ENCODE measurements around the gene TAPBP. TPM values are rescaled to one million over a fixed set of nuclear protein-coding genes. Genes with fewer than 3 reads are reported as not detected.
"Not testable (repeated sequence)": the region's sequence is repeated elsewhere in the genome, so short reads cannot be mapped to it uniquely, and the experiment has no call there.

The TAPBP gene
- total RNA-seq, 1 donor from 2014 or later, result 16.2 TPM

DNA sequence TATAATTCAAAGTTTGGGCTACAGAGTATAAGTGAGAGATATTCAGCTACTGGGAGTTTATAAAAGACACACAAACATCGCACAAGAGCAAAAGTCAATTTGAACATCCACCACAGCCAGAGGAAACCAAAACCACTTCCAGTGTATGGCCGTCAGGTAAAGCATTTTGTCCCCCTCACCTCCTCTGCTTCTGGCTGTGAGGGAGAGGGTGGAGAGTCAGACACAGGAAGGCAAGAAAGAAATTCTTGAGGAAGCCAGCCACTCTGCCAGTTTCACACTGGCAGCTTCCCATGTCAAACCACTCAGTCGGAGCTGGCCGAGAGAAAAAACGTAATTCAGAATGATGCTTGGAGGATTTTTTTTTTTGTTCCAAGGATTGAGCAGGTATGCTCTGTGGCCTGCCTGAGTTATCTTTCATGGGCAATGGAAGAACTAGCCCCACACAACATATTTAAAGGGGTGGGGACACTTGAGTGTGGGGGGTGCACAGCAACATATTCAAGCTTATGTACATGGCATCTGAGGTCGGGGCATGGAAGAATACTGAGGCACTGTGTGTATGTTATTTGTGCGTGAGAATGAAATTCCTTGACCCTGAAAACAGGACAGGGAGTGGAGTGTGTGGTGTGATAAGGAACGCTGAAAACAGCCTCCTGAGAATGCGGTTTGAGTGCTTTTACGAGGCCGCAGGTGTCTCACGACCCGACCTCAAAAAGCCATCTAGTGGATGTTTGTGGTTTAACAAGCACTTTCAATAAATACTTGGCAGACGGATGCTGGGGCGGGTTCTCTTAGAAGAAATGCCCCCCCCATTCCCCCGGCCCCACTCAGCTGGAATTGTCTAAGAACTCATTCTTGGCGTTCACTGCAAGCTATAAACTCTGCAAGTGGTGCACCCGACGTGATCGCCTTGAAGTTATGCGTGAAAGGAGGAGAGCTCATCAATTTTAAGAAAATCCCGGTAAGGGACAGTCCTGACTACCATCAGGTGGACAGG, 31.1 kb upstream of the TAPBP start:
- TF ChIP-seq, protein P1, sequence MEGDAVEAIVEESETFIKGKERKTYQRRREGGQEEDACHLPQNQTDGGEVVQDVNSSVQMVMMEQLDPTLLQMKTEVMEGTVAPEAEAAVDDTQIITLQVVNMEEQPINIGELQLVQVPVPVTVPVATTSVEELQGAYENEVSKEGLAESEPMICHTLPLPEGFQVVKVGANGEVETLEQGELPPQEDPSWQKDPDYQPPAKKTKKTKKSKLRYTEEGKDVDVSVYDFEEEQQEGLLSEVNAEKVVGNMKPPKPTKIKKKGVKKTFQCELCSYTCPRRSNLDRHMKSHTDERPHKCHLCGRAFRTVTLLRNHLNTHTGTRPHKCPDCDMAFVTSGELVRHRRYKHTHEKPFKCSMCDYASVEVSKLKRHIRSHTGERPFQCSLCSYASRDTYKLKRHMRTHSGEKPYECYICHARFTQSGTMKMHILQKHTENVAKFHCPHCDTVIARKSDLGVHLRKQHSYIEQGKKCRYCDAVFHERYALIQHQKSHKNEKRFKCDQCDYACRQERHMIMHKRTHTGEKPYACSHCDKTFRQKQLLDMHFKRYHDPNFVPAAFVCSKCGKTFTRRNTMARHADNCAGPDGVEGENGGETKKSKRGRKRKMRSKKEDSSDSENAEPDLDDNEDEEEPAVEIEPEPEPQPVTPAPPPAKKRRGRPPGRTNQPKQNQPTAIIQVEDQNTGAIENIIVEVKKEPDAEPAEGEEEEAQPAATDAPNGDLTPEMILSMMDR (conservative IDR thresholded peaks at IDR 0.05), result peak; percentile 73
- peaks cover 11% of the 10 kb centered on the region for H3K27me3 Mint-ChIP-seq (ENCODE audit: low read depth)
- no peak for DNase-seq (ENCODE audit: low read depth, low spot score)
- H3K9me3 Mint-ChIP-seq, result no peaks in the 10 kb centered on the region
- no peak overlapping the region for H3K4me3 Mint-ChIP-seq
- H3K27ac Mint-ChIP-seq (ENCODE audit: unreplicated experiment), result no peak overlapping the region
- peaks cover 7% of the 10 kb centered on the region for H3K4me1 Mint-ChIP-seq
- H3K36me3 Mint-ChIP-seq (ENCODE audit: low read depth), result no peaks in the 10 kb centered on the region

- Mint-ChIP-seq H3K27ac (ENCODE audit: unreplicated experiment) (no peak overlapping the region), H3K36me3 (ENCODE audit: low read depth) (no peaks in the 10 kb centered on the region), H3K4me3 (no peak overlapping the region), H3K4me1 (peaks cover 7% of the 10 kb centered on the region), H3K9me3 (no peaks in the 10 kb centered on the region), H3K27me3 (ENCODE audit: low read depth) (peaks cover 9% of the 10 kb centered on the region)
- TF ChIP-seq, protein P1 (conservative IDR thresholded peaks at IDR 0.05), result no peak
- no peak for DNase-seq (ENCODE audit: low read depth, low spot score)
Observed at GRCh38 chr6:33343953-33344611, 30.2 kb upstream of the TAPBP start.

DNA sequence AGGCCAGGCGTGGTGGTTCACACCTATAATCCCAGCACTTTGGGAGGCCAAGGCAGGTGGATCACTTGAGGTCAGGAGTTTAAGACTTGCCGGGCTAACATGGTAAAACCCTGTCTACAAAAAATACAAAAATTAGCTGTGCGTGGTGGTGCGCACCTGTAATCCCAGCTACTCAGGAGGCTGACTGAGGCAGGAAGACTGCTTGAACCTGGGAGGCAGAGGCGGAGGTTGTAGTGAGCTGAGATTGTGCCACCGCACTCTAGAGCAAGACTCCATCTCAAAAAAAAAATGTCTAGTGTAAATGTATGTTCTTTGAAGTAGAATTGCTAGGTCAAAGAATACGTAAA, 29.7 kb upstream of the TAPBP start:
- H3K9me3 Mint-ChIP-seq; H3K36me3 Mint-ChIP-seq (ENCODE audit: low read depth); H3K27ac Mint-ChIP-seq (ENCODE audit: unreplicated experiment); H3K4me1 Mint-ChIP-seq; H3K27me3 Mint-ChIP-seq (ENCODE audit: low read depth); DNase-seq (ENCODE audit: low read depth, low spot score); H3K4me3 Mint-ChIP-seq: not testable (repeated sequence)

DNA sequence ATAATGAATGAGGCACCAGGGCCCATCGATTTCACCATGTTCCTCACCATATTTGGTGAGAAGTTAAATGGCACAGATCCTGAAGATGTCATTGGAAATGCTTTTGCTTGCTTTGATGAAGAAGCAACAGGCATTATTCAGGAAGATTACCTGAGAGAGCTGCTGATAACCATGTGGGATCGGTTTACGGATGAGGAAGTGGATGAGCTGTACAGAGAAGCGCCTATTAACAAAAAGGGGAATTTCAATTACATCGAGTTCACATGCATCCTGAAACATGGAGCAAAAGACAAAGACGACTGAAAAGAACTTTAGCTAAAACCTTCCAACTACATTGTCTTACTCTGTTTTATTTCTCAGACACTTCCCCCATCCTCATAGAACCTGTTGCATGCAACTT, 25.3 kb upstream of the TAPBP start:
- Mint-ChIP-seq H3K27ac (ENCODE audit: unreplicated experiment) (no peak overlapping the region), H3K27me3 (ENCODE audit: low read depth) (no peaks in the 10 kb centered on the region), H3K36me3 (ENCODE audit: low read depth) (no peaks in the 10 kb centered on the region), H3K9me3 (no peaks in the 10 kb centered on the region), H3K4me3 (no peak overlapping the region), H3K4me1 (no peaks in the 10 kb centered on the region)
- DNase-seq (ENCODE audit: low read depth, low spot score), result no peak
- TF ChIP-seq, protein P1 (conservative IDR thresholded peaks at IDR 0.05), result no peak

GRCh38 chr6:33336495-33336894, 22.6 kb upstream of the TAPBP start:
- Mint-ChIP-seq H3K4me1 (no peaks in the 10 kb centered on the region), H3K27ac (ENCODE audit: unreplicated experiment) (no peak overlapping the region), H3K27me3 (ENCODE audit: low read depth) (no peaks in the 10 kb centered on the region), H3K4me3 (no peak overlapping the region), H3K36me3 (ENCODE audit: low read depth) (no peaks in the 10 kb centered on the region), H3K9me3 (no peaks in the 10 kb centered on the region)
- TF ChIP-seq, protein P1 (conservative IDR thresholded peaks at IDR 0.05), result no peak
- no peak for DNase-seq (ENCODE audit: low read depth, low spot score)

- Mint-ChIP-seq H3K36me3 (ENCODE audit: low read depth) (no peaks in the 10 kb centered on the region), H3K27ac (ENCODE audit: unreplicated experiment) (no peak overlapping the region), H3K27me3 (ENCODE audit: low read depth) (no peaks in the 10 kb centered on the region), H3K4me3 (no peak overlapping the region), H3K4me1 (no peaks in the 10 kb centered on the region), H3K9me3 (no peaks in the 10 kb centered on the region)
- no peak for DNase-seq (ENCODE audit: low read depth, low spot score)
- TF ChIP-seq, protein P1 (conservative IDR thresholded peaks at IDR 0.05), result no peak
Observed at GRCh38 chr6:33335916-33336315, 22.0 kb upstream of the TAPBP start.

Data from neural crest cell (in vitro differentiated cells).